GM15510 (cell line): ENCODE measurements around the gene DPP10.

Source experiments
- POLR2A ChIP-seq: IDR thresholded peaks from 3 replicates; pipeline ENCODE4 v1.6.1; 2011; ENCODE audit warnings: borderline replicate concordance; ENCODE audit not compliant: insufficient read length; ENCODE audit errors: extremely low read depth

The DPP10 gene

GRCh38 chr2:114864901-114865300 is 422.5 kb downstream of the DPP10 start:
- TF ChIP-seq POLR2A, result no peak

GRCh38 chr2:114880046-114880445 is 437.6 kb downstream of the DPP10 start:
- TF ChIP-seq POLR2A, result no peak

GRCh38 chr2:114919985-114920384 is 477.5 kb downstream of the DPP10 start:
- TF ChIP-seq POLR2A, result no peak

GRCh38 chr2:114922076-114922475 is 479.6 kb downstream of the DPP10 start:
- TF ChIP-seq POLR2A, result no peak

- no peak for TF ChIP-seq POLR2A
Observed at GRCh38 chr2:114925296-114926255, 483.1 kb downstream of the DPP10 start.

- TF ChIP-seq POLR2A, result no peak
Observed at GRCh38 chr2:114926303-114926702, 483.9 kb downstream of the DPP10 start.

GRCh38 chr2:114929225-114929624 is 486.8 kb downstream of the DPP10 start:
- TF ChIP-seq POLR2A, result no peak

GRCh38 chr2:114933671-114934241 is 491.3 kb downstream of the DPP10 start:
- TF ChIP-seq POLR2A, result no peak

- no peak for TF ChIP-seq POLR2A
Observed at GRCh38 chr2:114935031-114935430, 492.6 kb downstream of the DPP10 start.

- no peak for TF ChIP-seq POLR2A
Observed at GRCh38 chr2:114937366-114937930, 495.0 kb downstream of the DPP10 start.

GRCh38 chr2:114940785-114941458 is 498.5 kb downstream of the DPP10 start:
- TF ChIP-seq POLR2A, result no peak

GRCh38 chr2:114949228-114949804 is 506.9 kb downstream of the DPP10 start:
- TF ChIP-seq POLR2A, result no peak

- no peak for TF ChIP-seq POLR2A
Observed at GRCh38 chr2:114960389-114960788, 517.9 kb downstream of the DPP10 start.

GRCh38 chr2:114962532-114962931 is 520.1 kb downstream of the DPP10 start:
- TF ChIP-seq POLR2A, result no peak

GRCh38 chr2:114968748-114969400 is 526.4 kb downstream of the DPP10 start:
- no peak for TF ChIP-seq POLR2A

- TF ChIP-seq POLR2A, result no peak
Observed at GRCh38 chr2:115011721-115012120, 569.3 kb downstream of the DPP10 start.
